ENCODE measurements around the gene PLEK. TPM values are rescaled to one million over a fixed set of nuclear protein-coding genes. Genes with fewer than 3 reads are reported as not detected.
A peak's percentile ranks its signal among the peaks of the same experiment; 100 is the strongest.

Gene PLEK
- polyA plus RNA-seq, 3 donors = 351 to 708 (median 403) TPM

DNA sequence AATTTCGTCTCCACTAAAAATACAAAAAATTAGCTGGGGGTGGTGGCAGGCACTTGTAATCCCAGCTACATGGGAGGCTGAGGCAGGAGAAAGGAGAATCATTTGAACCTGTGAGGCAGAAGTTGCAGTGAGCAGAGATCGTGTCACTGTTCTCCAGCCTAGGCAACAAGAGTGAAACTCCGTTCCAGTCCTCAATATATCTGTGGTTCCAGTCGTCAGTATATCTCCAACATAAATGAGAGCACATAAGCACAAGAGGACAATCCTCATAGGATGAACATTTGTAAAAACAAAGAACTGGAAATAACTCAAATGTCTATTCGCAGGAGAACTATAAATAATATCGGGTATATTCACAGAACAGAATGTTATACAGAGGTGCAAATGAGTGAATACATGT is 13.1 kb upstream of the PLEK start:
- Histone ChIP-seq H3K4me1 (ENCODE audit: control insufficient read depth in 1 of 2, insufficient read depth in 2 of 2, low read length in 2 of 2) (peaks cover 9 to 15% of the 10 kb centered on the region in 2 donors), H3K27ac (ENCODE audit: low read depth in 1 of 2, low read length in 2 of 2) (no peak overlapping the region), H2AFZ (ENCODE audit: insufficient read depth, low read depth, low read length, poor library complexity, severe bottlenecking) (no peak overlapping the region), H3K4me2 (replicated peaks; ENCODE audit: extremely low read depth, low read length, poor library complexity, severe bottlenecking) (no peak overlapping the region), H3K27me3 (ENCODE audit: control insufficient read depth in 2 of 2, insufficient read depth in 2 of 2, low read length in 2 of 2) (no peaks in the 10 kb centered on the region), H3K9me3 (replicated peaks in 1 of 2; ENCODE audit: control insufficient read depth in 1 of 2, insufficient read depth in 1 of 2, low read length in 2 of 2) (no peaks in the 10 kb centered on the region), H3K4me3 (replicated peaks in 1 of 3; ENCODE audit: low read depth in 2 of 3, low read length in 3 of 3) (no peak overlapping the region), H3K9ac (ENCODE audit: insufficient read depth, low read length, poor library complexity, severe bottlenecking) (no peak overlapping the region), H3K79me2 (ENCODE audit: insufficient read depth, low read length) (no peaks in the 10 kb centered on the region), H4K20me1 (ENCODE audit: insufficient read depth, low read length) (no peaks in the 10 kb centered on the region), H3K36me3 (replicated peaks in 1 of 2; ENCODE audit: control insufficient read depth in 1 of 2, insufficient read depth in 2 of 2, low read length in 2 of 2) (no peaks in the 10 kb centered on the region)
- intact Hi-C loops (cut with micrococcal nuclease) = no loop called here
- Mint-ChIP-seq H3K27me3 (ENCODE audit: low read depth in 3 of 3) (peaks cover 0 to 2% (median 0%) of the 10 kb centered on the region in 3 donors), H3K4me3 (no peak overlapping the region), H3K9me3 (no peaks in the 10 kb centered on the region), H3K4me1 (peaks cover 8% of the 10 kb centered on the region), H3K27ac (no peak overlapping the region), H3K36me3 (no peaks in the 10 kb centered on the region)
- no peak for TF ChIP-seq CTCF (IDR thresholded peaks at IDR 0.05)
- WGBS (ENCODE audit: insufficient coverage) = 100% methylated on average over 2 of the region's 6 CpGs
- DNase-seq = no peak

DNA sequence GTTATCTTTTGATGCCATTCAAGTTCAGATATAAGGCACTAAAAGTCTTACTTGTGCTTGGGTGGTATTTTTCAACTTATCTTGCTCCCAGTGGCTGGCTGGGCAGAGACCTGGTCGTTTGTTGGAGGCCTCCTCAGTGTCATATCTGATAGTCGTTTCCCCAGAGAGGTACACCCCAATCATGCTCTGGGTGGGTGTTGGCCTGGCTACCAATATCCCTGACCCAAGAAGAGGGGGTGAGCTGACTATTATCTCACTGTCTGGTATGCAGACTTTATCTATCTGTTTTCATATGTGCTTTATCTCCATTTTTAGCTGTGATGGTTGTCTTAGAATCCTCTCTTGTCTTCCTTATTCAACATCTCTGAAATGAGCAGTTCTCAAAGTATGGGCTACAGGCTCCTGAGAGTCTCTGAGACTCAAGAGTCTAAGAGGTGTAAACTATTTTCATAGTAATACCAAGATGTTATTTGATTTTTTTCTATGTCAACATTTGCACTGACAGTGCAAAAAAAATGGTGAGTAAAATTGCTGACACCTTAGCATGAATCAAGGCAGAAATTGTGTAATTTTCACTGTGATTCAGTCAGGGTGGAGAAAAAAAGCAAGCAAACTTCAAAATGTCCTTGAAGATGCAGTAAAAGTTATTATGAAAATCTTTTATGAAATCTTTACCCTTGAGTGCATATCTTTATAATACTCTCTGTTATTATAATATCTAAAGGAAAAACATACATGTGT is 12.3 kb upstream of the PLEK start:
- Histone ChIP-seq H3K9me3 (replicated peaks in 1 of 2; ENCODE audit: control insufficient read depth in 1 of 2, insufficient read depth in 1 of 2, low read length in 2 of 2) (no peaks in the 10 kb centered on the region), H4K20me1 (ENCODE audit: insufficient read depth, low read length) (no peaks in the 10 kb centered on the region), H3K36me3 (replicated peaks in 1 of 2; ENCODE audit: control insufficient read depth in 1 of 2, insufficient read depth in 2 of 2, low read length in 2 of 2) (no peaks in the 10 kb centered on the region), H3K4me1 (ENCODE audit: control insufficient read depth in 1 of 2, insufficient read depth in 2 of 2, low read length in 2 of 2) (peaks cover 9 to 15% of the 10 kb centered on the region in 2 donors), H3K4me2 (replicated peaks; ENCODE audit: extremely low read depth, low read length, poor library complexity, severe bottlenecking) (no peak overlapping the region), H3K9ac (ENCODE audit: insufficient read depth, low read length, poor library complexity, severe bottlenecking) (no peak overlapping the region), H3K27me3 (ENCODE audit: control insufficient read depth in 2 of 2, insufficient read depth in 2 of 2, low read length in 2 of 2) (no peaks in the 10 kb centered on the region), H3K4me3 (replicated peaks in 1 of 3; ENCODE audit: low read depth in 2 of 3, low read length in 3 of 3) (no peak overlapping the region), H3K79me2 (ENCODE audit: insufficient read depth, low read length) (no peaks in the 10 kb centered on the region), H2AFZ (ENCODE audit: insufficient read depth, low read depth, low read length, poor library complexity, severe bottlenecking) (peak overlapping the region; percentile 38), H3K27ac (ENCODE audit: low read depth in 1 of 2, low read length in 2 of 2) (peak overlapping the region in 1 of 2 donors; percentile 6)
- TF ChIP-seq CTCF (IDR thresholded peaks at IDR 0.05) = no peak
- DNase-seq = peak; percentile 52 to 74 (median 70)
- no peaks in the 10 kb centered on the region for H3K36me3 Mint-ChIP-seq
- WGBS (ENCODE audit: insufficient coverage) = 38% methylated on average over 2 of the region's 2 CpGs
- H3K27me3 Mint-ChIP-seq (ENCODE audit: low read depth in 3 of 3) = no peaks in the 10 kb centered on the region
- H3K27ac Mint-ChIP-seq = peak overlapping the region in 6 of 7 donors; percentile 19 to 83 (median 62)
- H3K9me3 Mint-ChIP-seq = no peaks in the 10 kb centered on the region
- no peak overlapping the region for H3K4me3 Mint-ChIP-seq
- intact Hi-C loops (cut with micrococcal nuclease) = no loop called here
- peaks cover 11% of the 10 kb centered on the region for H3K4me1 Mint-ChIP-seq

Measured in CD14-positive monocyte (primary cell).